Spinal cord (tissue), 10 donors: Measurements from ENCODE around the gene STH. TPM values are rescaled to one million over a fixed set of nuclear protein-coding genes. Genes with fewer than 3 reads are reported as not detected.

Experiments
- DNase-seq, 6 donors: peaks; one replicate each; pipeline versions ENCODE4 v3.0.0 to v3.0.0-alpha.2; 2013 to 2015; ENCODE audit warnings: low spot score in 6 of 6, low read depth in 4 of 6
- H3K27ac ChIP-seq: one replicate; pipeline ENCODE4 v1.5.1; 2013; ENCODE audit warnings: low read depth, low read length, control low read depth
- H3K27me3 ChIP-seq: one replicate; pipeline ENCODE4 v1.6.1; 2013; ENCODE audit warnings: low read length; ENCODE audit not compliant: control insufficient read depth, insufficient read depth
- H3K36me3 ChIP-seq: one replicate; pipeline ENCODE4 v1.6.1; 2013; ENCODE audit warnings: low read length; ENCODE audit not compliant: control insufficient read depth, insufficient read depth
- H3K4me1 ChIP-seq: one replicate; pipeline ENCODE4 v1.6.1; 2013; ENCODE audit warnings: low read length; ENCODE audit not compliant: control insufficient read depth, insufficient read depth
- H3K4me3 ChIP-seq: one replicate; pipeline ENCODE4 v1.5.1; 2013; ENCODE audit warnings: low read depth, low read length, control low read depth
- H3K9me3 ChIP-seq: one replicate; pipeline ENCODE4 v1.6.1; 2013; ENCODE audit warnings: low read length; ENCODE audit not compliant: control insufficient read depth, insufficient read depth
- WGBS: methylation state at CpG from one replicate; pipeline ENCODE4 v1.1.5; 2013; ENCODE audit warnings: missing lambda C conversion rate; ENCODE audit not compliant: insufficient coverage; 5-methylcytosine and 5-hydroxymethylcytosine counted together
- polyA plus RNA-seq, 2 donors: library from polyadenylated mRNA; unstranded; fragments of 120-200 nt; gene quantifications; one replicate each; pipeline ENCODE4 v1.2.1, GENCODE V29; 2013; ENCODE audit not compliant: insufficient read length in 2 of 2
- total RNA-seq, 2 donors: library from RNA; depleted of rRNA in 1 of 2; stranded (reverse); fragments of 120-200 nt in 1 of 2; fragments of >200 nt in 1 of 2; gene quantifications; one replicate each; pipeline versions ENCODE4 v1.2.3 to v1.2.4, GENCODE V29; 2013 to 2014
- donor health status: healthy.

STH gene
- total and polyA plus RNA-seq, 4 donors = 0.66 to 3.1 (median 2.4) TPM; not detected in 1

- no peak overlapping the region for H3K27ac ChIP-seq
- DNase-seq = peak in 1 of 6 donors; percentile 66
- 31% methylated on average over 6 of the region's 6 CpGs for WGBS
Observed at GRCh38 chr17:45992175-45992574, 6.9 kb upstream of the STH start.

DNA sequence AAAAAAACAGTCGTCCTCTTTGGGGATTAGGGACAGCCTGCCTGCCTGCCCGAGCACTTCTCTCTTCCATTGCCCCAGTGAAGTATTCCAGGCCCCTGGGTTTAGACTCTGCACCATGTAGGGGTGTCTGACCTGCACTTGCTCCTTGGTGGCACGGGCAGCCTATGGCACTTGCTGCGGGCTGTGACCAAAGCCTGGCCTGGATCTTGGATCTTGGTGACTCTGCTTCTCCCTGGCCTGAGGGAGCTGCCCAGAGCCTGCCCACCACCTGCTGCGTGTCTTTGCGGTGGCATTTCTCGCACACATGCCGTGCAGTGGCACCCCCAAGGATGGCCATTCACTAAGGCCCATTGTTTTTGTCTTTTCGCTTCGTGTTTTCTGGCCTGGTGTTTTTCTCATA is 6.1 kb upstream of the STH start:
- Histone ChIP-seq H3K36me3 (peaks cover 85% of the 10 kb centered on the region), H3K4me1 (peaks cover 5% of the 10 kb centered on the region), H3K9me3 (no peaks in the 10 kb centered on the region), H3K27me3 (no peaks in the 10 kb centered on the region), H3K27ac (no peak overlapping the region), H3K4me3 (no peak overlapping the region)
- DNase-seq = no peak
- WGBS = 65% methylated on average over 10 of the region's 10 CpGs

More at GRCh38 chr17:45992175-45992574, 6.9 kb upstream of the STH start:
- Histone ChIP-seq H3K4me3 (no peak overlapping the region), H3K36me3 (peaks cover 82% of the 10 kb centered on the region), H3K9me3 (no peaks in the 10 kb centered on the region), H3K4me1 (peaks cover 5% of the 10 kb centered on the region), H3K27me3 (no peaks in the 10 kb centered on the region)

- H3K27me3 ChIP-seq = no peaks in the 10 kb centered on the region
- no peak for DNase-seq
- H3K4me1 ChIP-seq = peaks cover 5% of the 10 kb centered on the region
- H3K4me3 ChIP-seq = no peak overlapping the region
- no peak overlapping the region for H3K27ac ChIP-seq
- H3K36me3 ChIP-seq = peaks cover 85% of the 10 kb centered on the region
- H3K9me3 ChIP-seq = no peaks in the 10 kb centered on the region
- 76% methylated on average over 14 of the region's 16 CpGs for WGBS
Observed at GRCh38 chr17:45993962-45994627, 5.0 kb upstream of the STH start.

DNA sequence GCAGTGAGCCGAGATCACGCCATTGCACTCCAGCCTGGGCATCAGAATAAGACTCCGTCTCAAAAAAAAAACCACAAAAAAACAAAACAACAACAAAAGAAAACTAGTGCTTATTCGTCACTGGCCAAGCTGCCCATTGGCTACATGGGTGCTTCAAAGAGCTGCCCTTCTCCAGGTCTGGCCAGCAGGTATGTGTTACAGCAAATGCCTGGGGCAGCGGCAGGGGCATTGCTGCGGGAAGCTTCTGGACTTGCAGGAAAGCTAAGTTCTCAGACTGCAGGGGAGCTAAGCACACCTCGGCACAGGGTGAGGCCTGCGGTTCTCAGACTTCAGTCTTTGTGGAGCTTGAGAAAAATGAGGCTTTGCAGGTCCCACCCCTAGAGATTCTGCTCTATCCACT is 4.1 kb upstream of the STH start:
- peaks cover 81% of the 10 kb centered on the region for H3K36me3 ChIP-seq
- H3K9me3 ChIP-seq = no peaks in the 10 kb centered on the region
- WGBS = 93% methylated on average over 8 of the region's 8 CpGs
- H3K27ac ChIP-seq = no peak overlapping the region
- no peaks in the 10 kb centered on the region for H3K27me3 ChIP-seq
- no peak overlapping the region for H3K4me3 ChIP-seq
- H3K4me1 ChIP-seq = peaks cover 9% of the 10 kb centered on the region
- DNase-seq = no peak

- no peak for DNase-seq
- no peaks in the 10 kb centered on the region for H3K9me3 ChIP-seq
- no peak overlapping the region for H3K4me3 ChIP-seq
- 79% methylated on average over 11 of the region's 14 CpGs for WGBS
- H3K27me3 ChIP-seq = no peaks in the 10 kb centered on the region
- no peak overlapping the region for H3K27ac ChIP-seq
- H3K4me1 ChIP-seq = peaks cover 15% of the 10 kb centered on the region
- peaks cover 81% of the 10 kb centered on the region for H3K36me3 ChIP-seq
Observed at GRCh38 chr17:45995627-45996270, 3.3 kb upstream of the STH start.

- no peak for DNase-seq
- Histone ChIP-seq H3K9me3 (no peaks in the 10 kb centered on the region), H3K27ac (no peak overlapping the region), H3K4me3 (no peak overlapping the region), H3K4me1 (peaks cover 15% of the 10 kb centered on the region), H3K27me3 (no peaks in the 10 kb centered on the region), H3K36me3 (peaks cover 77% of the 10 kb centered on the region)
- WGBS = 80% methylated on average over 29 of the region's 31 CpGs
Observed at GRCh38 chr17:45996282-45996937, 2.6 kb upstream of the STH start.

DNA sequence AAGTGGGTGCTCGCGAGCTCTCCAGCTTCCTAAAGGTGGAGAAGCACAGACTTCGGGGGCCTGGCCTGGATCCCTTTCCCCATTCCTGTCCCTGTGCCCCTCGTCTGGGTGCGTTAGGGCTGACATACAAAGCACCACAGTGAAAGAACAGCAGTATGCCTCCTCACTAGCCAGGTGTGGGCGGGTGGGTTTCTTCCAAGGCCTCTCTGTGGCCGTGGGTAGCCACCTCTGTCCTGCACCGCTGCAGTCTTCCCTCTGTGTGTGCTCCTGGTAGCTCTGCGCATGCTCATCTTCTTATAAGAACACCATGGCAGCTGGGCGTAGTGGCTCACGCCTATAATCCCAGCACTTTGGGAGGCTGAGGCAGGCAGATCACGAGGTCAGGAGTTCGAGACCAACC is 1.9 kb upstream of the STH start:
- no peaks in the 10 kb centered on the region for H3K9me3 ChIP-seq
- WGBS = 87% methylated on average over 13 of the region's 13 CpGs
- DNase-seq = no peak
- H3K27me3 ChIP-seq = no peaks in the 10 kb centered on the region
- no peak overlapping the region for H3K4me3 ChIP-seq
- no peak overlapping the region for H3K27ac ChIP-seq
- H3K36me3 ChIP-seq = peaks cover 76% of the 10 kb centered on the region
- H3K4me1 ChIP-seq = peaks cover 23% of the 10 kb centered on the region

DNA sequence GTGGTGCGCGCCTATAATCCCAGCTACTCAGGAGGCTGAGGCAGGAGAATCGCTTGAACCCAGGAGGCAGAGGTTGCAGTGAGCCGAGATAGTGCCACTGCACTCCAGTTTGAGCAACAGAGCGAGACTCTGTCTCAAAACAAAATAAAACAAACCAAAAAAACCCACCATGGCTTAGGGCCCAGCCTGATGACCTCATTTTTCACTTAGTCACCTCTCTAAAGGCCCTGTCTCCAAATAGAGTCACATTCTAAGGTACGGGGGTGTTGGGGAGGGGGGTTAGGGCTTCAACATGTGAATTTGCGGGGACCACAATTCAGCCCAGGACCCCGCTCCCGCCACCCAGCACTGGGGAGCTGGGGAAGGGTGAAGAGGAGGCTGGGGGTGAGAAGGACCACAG is 1.4 kb upstream of the STH start:
- no peaks in the 10 kb centered on the region for H3K9me3 ChIP-seq
- H3K27me3 ChIP-seq = no peaks in the 10 kb centered on the region
- H3K36me3 ChIP-seq = peaks cover 75% of the 10 kb centered on the region
- peaks cover 27% of the 10 kb centered on the region for H3K4me1 ChIP-seq
- no peak overlapping the region for H3K4me3 ChIP-seq
- 93% methylated on average over 5 of the region's 9 CpGs for WGBS
- H3K27ac ChIP-seq = no peak overlapping the region
- DNase-seq = no peak

DNA sequence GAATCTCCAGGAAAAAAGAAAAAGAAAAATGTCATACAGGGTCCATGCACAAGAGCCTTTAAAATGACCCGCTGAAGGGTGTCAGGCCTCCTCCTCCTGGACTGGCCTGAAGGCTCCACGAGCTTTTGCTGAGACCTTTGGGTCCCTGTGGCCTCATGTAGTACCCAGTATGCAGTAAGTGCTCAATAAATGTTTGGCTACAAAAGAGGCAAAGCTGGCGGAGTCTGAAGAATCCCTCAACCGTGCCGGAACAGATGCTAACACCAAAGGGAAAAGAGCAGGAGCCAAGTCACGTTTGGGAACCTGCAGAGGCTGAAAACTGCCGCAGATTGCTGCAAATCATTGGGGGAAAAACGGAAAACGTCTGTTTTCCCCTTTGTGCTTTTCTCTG is 845 bp downstream of the STH start:
- H3K36me3 ChIP-seq = peaks cover 56% of the 10 kb centered on the region
- H3K4me3 ChIP-seq = no peak overlapping the region
- H3K4me1 ChIP-seq = peaks cover 39% of the 10 kb centered on the region
- 56% methylated on average over 9 of the region's 9 CpGs for WGBS
- H3K9me3 ChIP-seq = no peaks in the 10 kb centered on the region
- DNase-seq = peak in 1 of 6 donors; percentile 28
- H3K27me3 ChIP-seq = no peaks in the 10 kb centered on the region
- H3K27ac ChIP-seq = no peak overlapping the region
